Mucosa of descending colon (tissue), 3 donors: ENCODE measurements around the gene ATP8B3. TPM values are rescaled to one million over a fixed set of nuclear protein-coding genes. Genes with fewer than 3 reads are reported as not detected.
A peak's percentile ranks its signal among the peaks of the same experiment; 100 is the strongest.

Experiments
- ATAC-seq: fragments of 200-7000 bp; cut with Tn5 transposase; one replicate; pipeline ENCODE4 v1.9.1; 2020; ENCODE audit warnings: mild to moderate bottlenecking, moderate library complexity
- DNase-seq, 3 donors: peaks; one replicate each; pipeline ENCODE4 v3.0.0-alpha.2; 2020
- H3K36me3 ChIP-seq: fragments of 200-600 bp; one replicate; pipeline ENCODE4 v1.8.0; 2021; ENCODE audit warnings: low read depth, mild to moderate bottlenecking
- H3K4me1 ChIP-seq: fragments of 200-600 bp; one replicate; pipeline ENCODE4 v1.8.0; 2021; ENCODE audit warnings: low read depth, mild to moderate bottlenecking
- H3K4me3 ChIP-seq: fragments of 200-600 bp; one replicate; pipeline ENCODE4 v1.8.0; 2021; ENCODE audit warnings: mild to moderate bottlenecking
- H3K9me3 ChIP-seq: fragments of 200-600 bp; one replicate; pipeline ENCODE4 v1.8.0; 2021; ENCODE audit warnings: mild to moderate bottlenecking
- intact Hi-C, 2 donors: fragments of 100-400 bp; cut with DNase I in 1 of 2; cut with micrococcal nuclease in 1 of 2; formaldehyde crosslinking; loops; one replicate each; pipeline versions ENCODE4 v1.11.0 to v1.11.1; 2022; cut with DNase I, micrococcal nuclease
- total RNA-seq, 3 donors: library from RNA; stranded (reverse); fragmentation: NEBNext Ultra II Directional in 2 of 3; extraction: Animal tissue kit (Norgen Biotek cat#: 25700) in 2 of 3; gene quantifications; one replicate each; pipeline versions ENCODE4 v1.2.1 to v1.2.4, GENCODE V29; 2021 to 2023
- TF ChIP-seq, protein P1 (sequence below): fragments of 200-600 bp; IDR thresholded peaks from one replicate; pipeline ENCODE4 v1.8.0; 2022; ENCODE audit warnings: antibody characterized with exemption, mild to moderate bottlenecking
- donor health status: DM: no; HTN: no; CAD: no; lungs with moderate emphysema.
- donor health status: DM: no; HTN: no; CAD: no.
- donor health status: DM: no; HTN: yes; CAD: no.

Gene ATP8B3
- total RNA-seq, 3 donors from 2014 or later = 0.55 to 1.2 (median 0.80) TPM

- Histone ChIP-seq H3K4me1 (peaks cover 16% of the 10 kb centered on the region), H3K4me3 (no peak overlapping the region), H3K9me3 (no peaks in the 10 kb centered on the region), H3K36me3 (peaks cover 3% of the 10 kb centered on the region)
- intact Hi-C loops = no loop called here
- DNase-seq (peak in 1 of 3 donors; percentile 29), ATAC-seq (no peak)
- TF ChIP-seq, protein P1, sequence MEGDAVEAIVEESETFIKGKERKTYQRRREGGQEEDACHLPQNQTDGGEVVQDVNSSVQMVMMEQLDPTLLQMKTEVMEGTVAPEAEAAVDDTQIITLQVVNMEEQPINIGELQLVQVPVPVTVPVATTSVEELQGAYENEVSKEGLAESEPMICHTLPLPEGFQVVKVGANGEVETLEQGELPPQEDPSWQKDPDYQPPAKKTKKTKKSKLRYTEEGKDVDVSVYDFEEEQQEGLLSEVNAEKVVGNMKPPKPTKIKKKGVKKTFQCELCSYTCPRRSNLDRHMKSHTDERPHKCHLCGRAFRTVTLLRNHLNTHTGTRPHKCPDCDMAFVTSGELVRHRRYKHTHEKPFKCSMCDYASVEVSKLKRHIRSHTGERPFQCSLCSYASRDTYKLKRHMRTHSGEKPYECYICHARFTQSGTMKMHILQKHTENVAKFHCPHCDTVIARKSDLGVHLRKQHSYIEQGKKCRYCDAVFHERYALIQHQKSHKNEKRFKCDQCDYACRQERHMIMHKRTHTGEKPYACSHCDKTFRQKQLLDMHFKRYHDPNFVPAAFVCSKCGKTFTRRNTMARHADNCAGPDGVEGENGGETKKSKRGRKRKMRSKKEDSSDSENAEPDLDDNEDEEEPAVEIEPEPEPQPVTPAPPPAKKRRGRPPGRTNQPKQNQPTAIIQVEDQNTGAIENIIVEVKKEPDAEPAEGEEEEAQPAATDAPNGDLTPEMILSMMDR = no peak
These were observed 1.4 kb upstream of the ATP8B3 start for GRCh38 chr19:1813192-1814182.

- TF ChIP-seq, protein P1 = peak; percentile 13
These were observed 533 bp upstream of the ATP8B3 start for GRCh38 chr19:1812426-1813191.

GRCh38 chr19:1811472-1811894 lies 593 bp downstream of the ATP8B3 start:
- no peaks in the 10 kb centered on the region for H3K36me3 ChIP-seq
- TF ChIP-seq, protein P1 = no peak
- DNase-seq (peak; percentile 60 to 85 (median 74)), ATAC-seq (peak; percentile 37)
- peaks cover 16% of the 10 kb centered on the region for H3K4me1 ChIP-seq
- H3K9me3 ChIP-seq = no peaks in the 10 kb centered on the region
- intact Hi-C loops = no loop called here
- H3K4me3 ChIP-seq = no peak overlapping the region

More at GRCh38 chr19:1812426-1813191, 533 bp upstream of the ATP8B3 start:
- DNase-seq (peak; percentile 97 to 98 (median 97)), ATAC-seq (peak; percentile 91)
- Histone ChIP-seq H3K36me3 (no peaks in the 10 kb centered on the region), H3K4me1 (peaks cover 16% of the 10 kb centered on the region), H3K4me3 (no peak overlapping the region), H3K9me3 (no peaks in the 10 kb centered on the region)
- intact Hi-C loops = no loop called here

GRCh38 chr19:1810439-1811160 lies 1.5 kb downstream of the ATP8B3 start:
- no peak for ATAC-seq
- peak in 1 of 3 donors; percentile 34 for DNase-seq
- H3K36me3 ChIP-seq = no peaks in the 10 kb centered on the region
- H3K9me3 ChIP-seq = no peaks in the 10 kb centered on the region
- intact Hi-C loops = no loop called here
- H3K4me1 ChIP-seq = peaks cover 16% of the 10 kb centered on the region
- no peak overlapping the region for H3K4me3 ChIP-seq
- TF ChIP-seq, protein P1 = no peak

DNA sequence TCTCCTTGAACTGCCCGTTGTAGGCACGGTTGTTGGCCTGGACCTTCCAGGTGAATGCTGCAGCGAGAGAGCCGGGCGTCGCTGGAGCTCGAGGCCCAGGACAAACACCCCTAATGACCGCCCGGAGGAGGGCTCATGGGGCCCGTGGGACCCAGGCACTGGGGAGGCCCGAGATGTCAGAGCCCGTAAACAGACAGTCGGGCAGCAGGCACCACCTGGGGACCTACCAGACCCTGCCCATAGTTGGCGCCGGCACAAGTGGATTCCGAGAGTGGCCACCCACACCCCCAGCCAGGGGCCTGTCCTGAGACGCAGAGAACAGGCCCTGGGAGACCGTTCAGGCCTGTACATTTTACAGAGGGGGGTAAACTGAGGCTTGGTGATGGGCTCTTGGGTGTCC lies 2.4 kb downstream of the ATP8B3 start:
- ATAC-seq (no peak), DNase-seq (peak in 2 of 3 donors; percentile 33 to 49)
- intact Hi-C loops = no loop called here
- TF ChIP-seq, protein P1 = no peak
- H3K9me3 ChIP-seq = no peaks in the 10 kb centered on the region
- no peaks in the 10 kb centered on the region for H3K36me3 ChIP-seq
- peaks cover 16% of the 10 kb centered on the region for H3K4me1 ChIP-seq
- no peak overlapping the region for H3K4me3 ChIP-seq
